Measurements from ENCODE around the gene PSMB7.

Gene PSMB7

GRCh38 chr9:124456341-124457078, 41.3 kb upstream of the PSMB7 start:
- CTCF ChIA-PET: interaction anchor here (0.8 to 1.3 kb wide), 3 partner anchors 7 to 80 kb away, joined by 3 to 4 read pairs (median 3); no protein-coding TSS in a partner anchor
- TF ChIP-seq CTCF (IDR thresholded peaks at IDR 0.05; ENCODE audit: control extremely low read depth, extremely low read depth, low read depth, missing control alignments): no peak
- POLR2A ChIA-PET: no interaction called here
- no peak for DNase-seq (ENCODE audit: extremely low spot score)

- CTCF ChIA-PET: interaction anchor here (0.9 kb wide), 1 partner anchor 81 kb away, joined by 3 read pairs; no protein-coding TSS in a partner anchor
- POLR2A ChIA-PET: no interaction called here
- no peak for TF ChIP-seq CTCF (IDR thresholded peaks at IDR 0.05; ENCODE audit: control extremely low read depth, extremely low read depth, low read depth, missing control alignments)
- no peak for DNase-seq (ENCODE audit: extremely low spot score)
Observed at GRCh38 chr9:124455820-124456219, 40.6 kb upstream of the PSMB7 start.

GRCh38 chr9:124454791-124455443, 39.7 kb upstream of the PSMB7 start:
- DNase-seq (ENCODE audit: extremely low spot score): no peak
- CTCF ChIA-PET: no interaction called here
- POLR2A ChIA-PET: interaction anchor here (0.6 kb wide), 1 partner anchor 1077 kb away, joined by 3 read pairs; no protein-coding TSS in a partner anchor
- no peak for TF ChIP-seq CTCF (IDR thresholded peaks at IDR 0.05; ENCODE audit: control extremely low read depth, extremely low read depth, low read depth, missing control alignments)

- CTCF ChIA-PET: interaction anchor here (1.1 kb wide), 1 partner anchor 29 kb away, joined by 3 read pairs; no protein-coding TSS in a partner anchor
- no peak for TF ChIP-seq CTCF (IDR thresholded peaks at IDR 0.05; ENCODE audit: control extremely low read depth, extremely low read depth, low read depth, missing control alignments)
- no peak for DNase-seq (ENCODE audit: extremely low spot score)
- POLR2A ChIA-PET: interaction anchor here (0.6 kb wide), 1 partner anchor 1076 kb away, joined by 3 read pairs; no protein-coding TSS in a partner anchor
Observed at GRCh38 chr9:124454296-124454695, 39.1 kb upstream of the PSMB7 start.

GRCh38 chr9:124453586-124454191, 38.4 kb upstream of the PSMB7 start:
- POLR2A ChIA-PET: no interaction called here
- CTCF ChIA-PET: interaction anchor here (1.1 kb wide), 1 partner anchor 29 kb away, joined by 3 read pairs; no protein-coding TSS in a partner anchor
- no peak for TF ChIP-seq CTCF (IDR thresholded peaks at IDR 0.05; ENCODE audit: control extremely low read depth, extremely low read depth, low read depth, missing control alignments)
- no peak for DNase-seq (ENCODE audit: extremely low spot score)

GRCh38 chr9:124452841-124453585, 37.8 kb upstream of the PSMB7 start:
- CTCF ChIA-PET: interaction anchor here (1.0 to 1.7 kb wide), 3 partner anchors 28 to 326 kb away, joined by 3 to 5 read pairs (median 3); no protein-coding TSS in a partner anchor

More at GRCh38 chr9:124452841-124453585, 37.8 kb upstream of the PSMB7 start:
- no peak for DNase-seq (ENCODE audit: extremely low spot score)
- POLR2A ChIA-PET: no interaction called here
- TF ChIP-seq CTCF (IDR thresholded peaks at IDR 0.05; ENCODE audit: control extremely low read depth, extremely low read depth, low read depth, missing control alignments): no peak

All from GM10248 (cell line).